Measurements from ENCODE around the gene ARID3B.

DNA sequence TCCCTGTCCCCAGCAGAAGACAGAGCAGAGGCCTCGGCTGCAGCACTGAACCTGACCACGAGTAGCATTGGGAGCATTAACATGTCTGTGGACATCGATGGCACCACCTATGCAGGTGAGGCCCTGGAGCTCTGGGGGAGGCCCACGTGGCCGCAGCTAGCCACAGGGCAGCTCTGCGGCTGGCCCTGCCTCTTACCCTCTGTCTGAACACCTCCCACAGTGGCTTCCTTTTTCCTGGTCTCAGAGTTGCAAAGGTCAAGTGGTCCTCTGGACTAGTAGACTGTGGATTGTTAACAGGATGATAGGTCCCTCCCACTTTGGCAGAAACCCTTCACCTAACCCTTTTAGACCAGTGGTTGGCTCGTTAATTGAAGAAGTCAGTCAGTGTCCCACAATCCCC, 52.1 kb downstream of the ARID3B start:
- TF ChIP-seq POLR2A (IDR thresholded peaks at IDR 0.05) = no peak
- TF ChIP-seq, protein P1, sequence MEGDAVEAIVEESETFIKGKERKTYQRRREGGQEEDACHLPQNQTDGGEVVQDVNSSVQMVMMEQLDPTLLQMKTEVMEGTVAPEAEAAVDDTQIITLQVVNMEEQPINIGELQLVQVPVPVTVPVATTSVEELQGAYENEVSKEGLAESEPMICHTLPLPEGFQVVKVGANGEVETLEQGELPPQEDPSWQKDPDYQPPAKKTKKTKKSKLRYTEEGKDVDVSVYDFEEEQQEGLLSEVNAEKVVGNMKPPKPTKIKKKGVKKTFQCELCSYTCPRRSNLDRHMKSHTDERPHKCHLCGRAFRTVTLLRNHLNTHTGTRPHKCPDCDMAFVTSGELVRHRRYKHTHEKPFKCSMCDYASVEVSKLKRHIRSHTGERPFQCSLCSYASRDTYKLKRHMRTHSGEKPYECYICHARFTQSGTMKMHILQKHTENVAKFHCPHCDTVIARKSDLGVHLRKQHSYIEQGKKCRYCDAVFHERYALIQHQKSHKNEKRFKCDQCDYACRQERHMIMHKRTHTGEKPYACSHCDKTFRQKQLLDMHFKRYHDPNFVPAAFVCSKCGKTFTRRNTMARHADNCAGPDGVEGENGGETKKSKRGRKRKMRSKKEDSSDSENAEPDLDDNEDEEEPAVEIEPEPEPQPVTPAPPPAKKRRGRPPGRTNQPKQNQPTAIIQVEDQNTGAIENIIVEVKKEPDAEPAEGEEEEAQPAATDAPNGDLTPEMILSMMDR (IDR thresholded peaks at IDR 0.05) = no peak

All from vagina (tissue), 2 donors.